ENCODE results near the gene GDF15.

Gene GDF15

DNA sequence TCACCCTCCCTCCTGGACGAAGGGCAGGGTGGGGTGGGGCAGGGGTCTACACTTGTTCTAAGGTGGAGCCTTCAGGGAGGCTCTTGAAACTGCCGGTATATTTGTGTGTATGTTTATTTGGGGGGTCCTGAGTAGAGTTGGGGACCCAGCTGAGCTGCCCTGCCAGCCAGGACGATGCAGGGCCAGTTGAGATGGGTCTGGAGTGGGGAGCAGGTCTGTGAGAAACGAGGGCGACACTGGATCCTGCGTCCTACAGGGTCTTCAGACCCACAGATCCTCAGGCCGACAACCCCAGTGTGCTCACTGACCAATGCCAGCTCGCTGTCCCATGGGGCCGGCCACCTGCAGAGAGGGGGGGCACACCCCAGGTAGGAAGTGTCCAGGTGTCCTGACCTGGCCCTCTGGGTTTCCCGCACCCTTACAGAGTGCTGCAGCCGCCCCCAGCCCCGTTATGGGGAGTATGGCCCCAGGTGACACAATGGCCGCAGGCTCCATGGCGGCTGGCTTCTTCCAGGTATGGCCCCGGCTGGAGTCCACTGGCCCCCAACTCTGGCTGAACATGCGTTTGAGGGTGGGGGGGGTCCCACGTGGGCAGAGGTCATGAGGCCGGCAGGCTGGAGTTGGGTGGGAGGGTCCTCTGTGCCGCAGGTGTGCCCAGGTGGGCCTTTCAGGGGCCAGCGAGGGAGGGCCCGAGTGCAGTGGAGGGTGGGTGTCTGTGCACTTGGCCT lies 44.6 kb downstream of the GDF15 start:
- no peak for DNase-seq (ENCODE audit: low read depth)
- TF ChIP-seq, protein P1, sequence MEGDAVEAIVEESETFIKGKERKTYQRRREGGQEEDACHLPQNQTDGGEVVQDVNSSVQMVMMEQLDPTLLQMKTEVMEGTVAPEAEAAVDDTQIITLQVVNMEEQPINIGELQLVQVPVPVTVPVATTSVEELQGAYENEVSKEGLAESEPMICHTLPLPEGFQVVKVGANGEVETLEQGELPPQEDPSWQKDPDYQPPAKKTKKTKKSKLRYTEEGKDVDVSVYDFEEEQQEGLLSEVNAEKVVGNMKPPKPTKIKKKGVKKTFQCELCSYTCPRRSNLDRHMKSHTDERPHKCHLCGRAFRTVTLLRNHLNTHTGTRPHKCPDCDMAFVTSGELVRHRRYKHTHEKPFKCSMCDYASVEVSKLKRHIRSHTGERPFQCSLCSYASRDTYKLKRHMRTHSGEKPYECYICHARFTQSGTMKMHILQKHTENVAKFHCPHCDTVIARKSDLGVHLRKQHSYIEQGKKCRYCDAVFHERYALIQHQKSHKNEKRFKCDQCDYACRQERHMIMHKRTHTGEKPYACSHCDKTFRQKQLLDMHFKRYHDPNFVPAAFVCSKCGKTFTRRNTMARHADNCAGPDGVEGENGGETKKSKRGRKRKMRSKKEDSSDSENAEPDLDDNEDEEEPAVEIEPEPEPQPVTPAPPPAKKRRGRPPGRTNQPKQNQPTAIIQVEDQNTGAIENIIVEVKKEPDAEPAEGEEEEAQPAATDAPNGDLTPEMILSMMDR (conservative IDR thresholded peaks at IDR 0.05; ENCODE audit: low read depth, low read length) = no peak
- no peak overlapping the region for H3K4me3 ChIP-seq (ENCODE audit: low read length)

- no peak overlapping the region for H3K4me3 ChIP-seq (ENCODE audit: low read length)
- no peak for DNase-seq (ENCODE audit: low read depth)
- TF ChIP-seq, protein P1 (conservative IDR thresholded peaks at IDR 0.05; ENCODE audit: low read depth, low read length) = no peak
These were observed 45.6 kb downstream of the GDF15 start for GRCh38 chr19:18431351-18432197.

DNA sequence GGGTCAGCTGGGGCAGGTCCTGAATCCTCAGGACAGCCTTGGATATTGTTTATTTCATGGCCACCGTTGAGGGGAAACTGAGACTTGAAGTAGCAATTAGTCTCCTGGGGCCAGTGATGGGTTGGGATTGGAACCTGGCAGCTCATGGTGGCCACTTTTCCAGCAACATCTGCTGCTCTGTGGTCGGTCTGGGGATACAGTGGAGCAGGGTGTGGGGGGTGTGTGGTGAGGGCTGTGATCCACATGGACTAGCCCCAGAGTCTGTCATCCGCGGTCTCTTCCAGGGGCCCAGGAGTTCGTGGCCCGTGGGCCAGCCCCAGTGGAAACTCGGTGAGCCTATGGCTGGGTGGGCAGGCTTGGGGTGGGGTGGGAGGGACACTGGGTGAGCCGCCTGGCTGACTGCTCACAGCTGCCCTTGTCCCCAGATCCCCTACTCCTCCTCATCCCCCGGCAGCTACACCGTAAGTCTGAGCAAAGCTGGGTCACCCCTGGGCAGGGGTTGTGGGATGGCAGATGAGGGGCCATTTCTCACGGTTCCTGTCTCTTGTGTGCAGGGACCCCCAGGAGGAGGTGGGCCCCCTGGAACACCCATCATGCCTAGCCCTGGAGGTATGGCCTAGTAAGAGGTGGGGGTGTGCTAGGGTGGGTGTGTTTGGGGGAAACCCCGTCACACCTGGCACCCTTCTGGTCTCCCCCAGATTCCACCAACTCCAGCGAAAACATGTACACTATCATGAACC lies 46.5 kb downstream of the GDF15 start:
- peak overlapping the region; percentile 33 for H3K4me3 ChIP-seq (ENCODE audit: low read length)
- TF ChIP-seq, protein P1 (conservative IDR thresholded peaks at IDR 0.05; ENCODE audit: low read depth, low read length) = no peak
- no peak for DNase-seq (ENCODE audit: low read depth)

DNA sequence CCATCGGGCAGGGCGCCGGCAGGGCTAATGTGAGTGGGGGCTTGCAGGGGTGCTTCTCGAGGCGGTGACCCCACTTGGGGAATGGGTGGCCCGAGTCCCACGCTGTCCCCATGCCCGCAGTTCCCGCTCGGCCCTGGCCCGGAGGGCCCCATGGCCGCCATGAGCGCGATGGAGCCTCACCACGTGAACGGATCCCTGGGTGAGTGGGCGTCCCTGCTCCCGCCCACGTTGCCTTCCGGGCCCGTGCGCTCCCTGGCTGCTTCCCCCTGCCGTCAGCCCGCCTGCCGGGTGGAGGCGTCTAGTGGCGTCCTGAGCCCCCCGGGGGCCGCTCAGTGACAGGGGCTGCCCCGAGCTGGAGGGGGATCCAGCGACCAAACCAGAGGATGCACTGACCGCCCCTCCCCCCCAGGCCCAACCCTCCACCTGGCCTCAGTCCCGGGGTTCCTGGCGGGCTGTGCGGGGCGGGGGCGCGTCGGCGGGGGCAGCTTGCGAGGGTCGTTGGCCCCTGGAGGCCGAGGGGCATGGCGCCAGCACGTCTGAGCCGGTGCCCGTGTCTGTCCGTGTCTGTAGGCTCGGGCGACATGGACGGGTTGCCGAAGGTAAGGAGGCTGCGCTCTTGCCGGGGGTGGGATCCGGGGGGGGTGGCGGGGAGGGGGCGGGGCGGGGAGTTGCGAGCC lies 47.2 kb downstream of the GDF15 start:
- DNase-seq (ENCODE audit: low read depth) = no peak
- TF ChIP-seq, protein P1 (conservative IDR thresholded peaks at IDR 0.05; ENCODE audit: low read depth, low read length) = no peak

GRCh38 chr19:18433735-18434398 lies 47.9 kb downstream of the GDF15 start:
- DNase-seq (ENCODE audit: low read depth) = no peak
- H3K4me3 ChIP-seq (ENCODE audit: low read length) = peak overlapping the region; percentile 25
- TF ChIP-seq, protein P1 (conservative IDR thresholded peaks at IDR 0.05; ENCODE audit: low read depth, low read length) = no peak

More for the DNA sequence above, 47.2 kb downstream of the GDF15 start:
- H3K4me3 ChIP-seq (ENCODE audit: low read length) = peak overlapping the region; percentile 33
